ENCODE data around the gene AFAP1.

Gene AFAP1

DNA sequence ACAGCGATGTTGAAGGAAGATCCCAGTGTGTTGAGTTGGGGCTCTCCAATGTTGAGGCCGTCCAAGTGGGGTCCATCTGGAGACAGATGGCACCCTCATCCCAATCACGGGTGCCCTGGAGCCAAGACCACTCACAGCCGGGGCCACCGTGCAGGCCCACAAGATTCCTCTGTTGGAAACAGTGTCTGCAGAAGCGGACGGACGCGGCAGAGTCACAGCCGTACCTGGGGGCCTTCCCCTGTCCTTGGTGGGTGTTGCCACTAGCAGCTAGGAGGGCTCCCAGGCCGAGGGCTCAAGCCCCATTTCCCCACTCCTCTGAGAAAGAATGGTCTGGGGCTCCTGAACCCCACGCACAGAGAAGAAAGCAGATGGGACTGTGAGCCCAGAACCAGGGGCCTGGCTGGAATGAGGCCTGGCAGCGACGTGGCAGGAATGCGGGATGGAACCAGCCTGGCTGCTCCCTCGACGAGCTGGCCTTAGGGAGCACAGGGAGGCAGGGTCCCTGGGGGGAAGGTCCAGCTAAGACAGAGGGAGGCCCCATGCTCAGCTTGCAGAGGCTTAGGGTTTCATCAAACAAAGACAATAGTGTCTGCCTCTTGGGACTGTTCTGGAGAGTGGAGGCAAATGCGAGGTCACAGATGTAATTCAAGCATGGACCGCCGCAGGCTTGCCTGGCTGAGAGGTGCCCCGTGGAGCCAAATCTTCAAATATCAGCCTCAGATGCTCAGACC lies 228.9 kb downstream of the AFAP1 start:
- no peak for DNase-seq

DNA sequence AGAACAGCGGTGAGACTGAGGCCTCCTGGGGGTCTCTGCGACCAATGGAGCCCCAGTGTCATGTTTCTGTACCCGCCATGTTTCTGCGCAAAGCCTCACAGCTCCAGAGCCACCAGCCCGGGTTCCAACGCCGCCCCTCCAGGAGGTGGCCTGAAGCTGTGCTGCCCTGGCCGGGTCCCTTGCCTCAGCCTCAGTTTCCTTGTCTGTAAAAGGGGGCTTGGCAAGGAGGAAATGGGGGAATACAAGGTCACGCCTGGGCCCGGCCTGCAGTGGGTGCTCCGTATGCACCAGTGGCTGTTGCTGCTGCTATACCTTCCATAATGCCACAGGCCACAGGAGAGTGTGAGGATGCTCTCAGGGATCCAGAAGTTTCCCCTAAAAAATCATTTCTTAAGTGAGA lies 229.5 kb downstream of the AFAP1 start:
- DNase-seq = no peak

DNA sequence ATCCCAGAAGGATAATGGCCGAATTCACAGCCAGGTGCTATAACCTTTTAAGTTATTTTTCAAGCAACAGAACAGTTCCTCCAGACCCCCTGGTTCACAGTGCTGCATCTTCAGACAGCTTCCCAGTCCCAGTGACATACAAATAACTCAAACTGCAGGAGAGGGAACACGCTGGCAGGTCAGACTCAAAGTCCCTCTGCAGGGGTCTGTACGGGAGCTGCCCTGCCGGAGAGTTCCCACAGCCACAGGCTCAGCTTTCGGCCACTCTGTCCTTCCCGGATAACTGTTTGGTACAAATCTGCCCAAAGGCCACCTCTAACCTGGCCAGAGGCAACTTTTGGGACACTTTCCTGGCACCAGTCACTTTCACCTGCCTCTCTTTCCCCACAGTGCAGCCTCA lies 230.2 kb downstream of the AFAP1 start:
- DNase-seq = no peak

DNA sequence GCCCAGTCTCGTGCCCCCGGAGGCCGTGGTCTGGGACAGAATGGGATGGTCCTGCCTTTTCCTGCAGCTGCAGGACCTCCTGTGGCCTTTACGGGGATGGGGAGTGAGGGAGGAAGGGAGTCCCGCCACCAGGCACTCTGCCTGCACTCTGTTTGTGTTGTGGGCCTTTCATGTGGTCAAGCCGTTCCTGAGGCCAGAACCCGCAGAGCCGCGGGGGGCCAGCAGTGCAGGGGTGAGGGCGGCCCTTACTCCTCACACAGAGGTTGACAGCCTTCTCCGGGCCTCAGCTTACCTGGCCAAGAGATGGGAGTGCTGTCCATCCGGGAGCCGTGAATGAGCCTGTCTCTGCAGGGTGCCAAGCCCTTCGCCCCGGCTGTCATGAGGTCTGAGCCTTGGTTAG lies 230.7 kb downstream of the AFAP1 start:
- no peak for DNase-seq
